Lung microvascular endothelial cell (primary cell): ENCODE data around the gene KRT80. TPM values are rescaled to one million over a fixed set of nuclear protein-coding genes. Genes with fewer than 3 reads are reported as not detected.

Experiments used
- DNase-seq, 2 donors: peaks; one replicate each; pipeline versions ENCODE4 v3.0.0 to v3.0.0-alpha.2; 2010; ENCODE audit warnings: low read depth in 2 of 2
- total RNA-seq: library from RNA; depleted of rRNA; stranded (reverse); fragments of >200 nt; gene quantifications from 2 replicates; pipeline ENCODE4 v1.2.1, GENCODE V29; 2014

Gene KRT80
- total RNA-seq, 1 donor from 2014 or later = 0.20 TPM

DNA sequence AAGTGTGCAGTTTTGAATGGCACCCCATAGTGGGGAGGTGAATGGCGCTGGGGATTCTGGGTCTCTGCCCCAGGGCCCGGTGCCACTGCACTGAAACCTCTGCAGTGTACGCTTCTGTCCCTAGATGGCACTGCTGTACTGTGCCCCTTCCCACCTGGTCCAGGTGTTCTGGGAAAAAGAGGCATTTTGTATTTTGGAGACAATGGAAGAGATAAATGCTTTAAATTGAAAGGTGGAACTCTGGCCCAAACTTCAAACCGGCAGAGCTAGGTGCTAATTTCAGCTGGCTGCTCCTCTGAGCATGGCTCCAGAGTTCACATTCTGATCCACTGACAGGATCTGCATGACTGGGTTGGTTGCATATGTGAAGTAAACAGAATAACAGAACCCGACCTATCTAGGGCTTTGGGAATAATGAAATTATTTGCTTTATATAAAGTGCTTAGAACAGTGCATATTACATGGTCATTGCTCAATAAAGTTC, 52.2 kb downstream of the KRT80 start:
- DNase-seq = peak in 1 of 2 donors; percentile 27

DNA sequence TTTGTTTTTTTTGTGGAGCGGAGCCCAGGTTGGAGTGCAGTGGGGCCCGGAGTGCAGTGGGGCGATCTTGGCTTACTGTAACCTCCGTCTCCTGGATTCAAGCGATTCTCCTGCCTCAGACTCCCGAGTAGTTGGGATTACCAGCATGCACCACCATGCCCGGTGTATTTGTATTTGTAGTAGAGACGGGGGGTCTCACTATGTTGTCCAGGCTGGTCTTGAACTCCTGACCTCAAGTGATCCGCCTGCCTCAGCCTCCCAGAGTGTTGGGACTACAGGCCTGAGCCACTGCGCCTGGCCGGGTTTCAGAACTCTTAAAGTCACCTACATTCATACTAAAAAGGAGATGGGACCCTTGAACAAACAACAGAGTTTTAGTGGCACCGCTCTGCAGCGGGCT, 52.7 kb downstream of the KRT80 start:
- DNase-seq = no peak

DNA sequence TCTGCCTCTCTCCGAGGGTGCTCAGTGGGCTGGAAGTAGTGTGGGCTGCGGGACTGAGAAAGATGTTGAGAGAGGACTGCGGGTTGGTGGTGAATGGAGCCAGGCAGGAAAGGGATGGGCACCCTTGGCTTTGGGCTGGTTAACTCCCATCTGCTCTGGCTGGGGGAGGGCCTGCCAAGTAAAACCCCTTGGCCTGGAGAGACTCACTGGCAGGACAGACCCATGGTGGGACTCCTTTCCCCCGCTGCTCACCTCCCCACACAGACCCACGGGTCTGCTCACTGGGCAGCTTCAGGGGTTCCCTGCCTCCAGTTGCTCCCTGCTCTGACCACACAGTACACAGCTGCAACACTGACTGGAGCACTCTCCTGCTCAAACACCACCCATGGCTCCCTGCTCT, 54.1 kb downstream of the KRT80 start:
- DNase-seq = no peak

DNA sequence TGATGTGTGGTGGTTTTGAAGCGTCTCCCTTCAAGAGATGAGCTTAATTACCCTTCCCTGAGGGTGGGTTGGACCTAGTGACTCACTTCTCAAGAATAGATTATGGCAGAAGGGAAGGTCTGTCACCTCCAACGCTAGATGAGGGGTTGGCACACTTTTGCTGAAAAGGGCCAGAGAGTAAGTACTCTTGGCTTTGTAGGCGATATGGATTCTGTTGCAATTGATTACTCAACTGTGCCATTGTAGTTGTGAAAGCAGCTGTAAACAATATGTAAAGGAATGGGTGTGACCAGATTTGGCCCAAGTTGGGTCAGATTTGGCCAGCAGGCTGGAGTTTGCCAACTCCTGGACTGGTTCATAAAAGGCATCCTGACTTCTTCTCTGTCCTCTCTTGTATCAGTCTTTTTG, 59.1 kb downstream of the KRT80 start:
- no peak for DNase-seq

DNA sequence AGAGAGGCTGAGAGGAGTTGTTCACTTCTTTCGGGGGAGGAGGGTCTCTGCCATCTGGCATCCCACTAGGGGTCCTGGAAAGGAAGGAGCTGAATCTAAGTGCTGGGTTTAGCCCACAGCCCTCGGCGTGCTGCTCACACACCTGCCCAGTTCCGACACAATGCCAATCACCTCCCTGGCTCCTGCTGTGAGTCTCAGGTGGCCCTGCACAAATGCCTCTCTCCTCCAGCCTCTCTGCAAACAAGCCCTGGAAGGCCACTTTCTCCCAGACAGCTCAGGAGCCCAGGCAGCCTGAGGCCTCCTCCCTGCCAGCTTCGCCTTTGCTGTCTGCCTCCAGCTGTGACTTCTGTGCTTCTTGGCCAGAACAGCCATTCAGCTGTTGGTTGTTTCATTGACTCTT, 61.1 kb downstream of the KRT80 start:
- DNase-seq = no peak

DNA sequence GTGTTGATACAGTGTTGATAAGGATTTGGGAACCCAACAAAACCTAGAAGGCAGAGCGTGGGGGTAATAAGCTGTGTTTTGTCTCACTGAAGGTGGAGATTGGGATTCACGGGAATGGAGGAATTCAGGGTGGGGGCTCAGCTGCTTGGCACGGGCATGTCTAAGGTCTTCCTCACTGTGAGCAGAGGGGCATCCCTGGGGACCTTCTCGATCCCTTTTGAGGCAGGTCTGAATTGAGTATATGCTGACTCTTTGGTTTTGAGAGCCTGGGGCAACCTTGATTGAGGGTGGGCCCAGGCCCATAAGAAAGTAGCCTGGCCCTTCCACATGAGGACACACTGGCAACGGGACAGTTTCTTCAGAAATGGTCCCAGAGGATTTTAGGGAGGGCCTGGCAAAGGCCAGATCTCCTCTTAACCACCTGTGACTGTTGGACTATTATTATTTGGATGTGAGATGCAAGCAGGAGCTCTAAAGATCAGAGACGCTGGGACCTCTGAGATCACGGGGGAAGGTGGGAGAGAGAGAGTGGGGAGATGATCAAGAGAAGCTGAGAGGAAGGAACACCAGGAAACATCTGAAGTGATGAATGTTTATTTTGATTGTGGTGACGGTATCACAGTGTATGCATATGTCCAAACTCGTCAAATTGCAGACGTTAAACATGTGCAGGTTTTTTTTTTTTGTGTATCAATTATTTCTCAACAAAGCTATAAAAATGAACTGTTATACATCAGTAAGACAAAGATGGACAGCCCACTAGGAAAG, 63.9 kb downstream of the KRT80 start:
- peak in 1 of 2 donors; percentile 63 for DNase-seq

DNA sequence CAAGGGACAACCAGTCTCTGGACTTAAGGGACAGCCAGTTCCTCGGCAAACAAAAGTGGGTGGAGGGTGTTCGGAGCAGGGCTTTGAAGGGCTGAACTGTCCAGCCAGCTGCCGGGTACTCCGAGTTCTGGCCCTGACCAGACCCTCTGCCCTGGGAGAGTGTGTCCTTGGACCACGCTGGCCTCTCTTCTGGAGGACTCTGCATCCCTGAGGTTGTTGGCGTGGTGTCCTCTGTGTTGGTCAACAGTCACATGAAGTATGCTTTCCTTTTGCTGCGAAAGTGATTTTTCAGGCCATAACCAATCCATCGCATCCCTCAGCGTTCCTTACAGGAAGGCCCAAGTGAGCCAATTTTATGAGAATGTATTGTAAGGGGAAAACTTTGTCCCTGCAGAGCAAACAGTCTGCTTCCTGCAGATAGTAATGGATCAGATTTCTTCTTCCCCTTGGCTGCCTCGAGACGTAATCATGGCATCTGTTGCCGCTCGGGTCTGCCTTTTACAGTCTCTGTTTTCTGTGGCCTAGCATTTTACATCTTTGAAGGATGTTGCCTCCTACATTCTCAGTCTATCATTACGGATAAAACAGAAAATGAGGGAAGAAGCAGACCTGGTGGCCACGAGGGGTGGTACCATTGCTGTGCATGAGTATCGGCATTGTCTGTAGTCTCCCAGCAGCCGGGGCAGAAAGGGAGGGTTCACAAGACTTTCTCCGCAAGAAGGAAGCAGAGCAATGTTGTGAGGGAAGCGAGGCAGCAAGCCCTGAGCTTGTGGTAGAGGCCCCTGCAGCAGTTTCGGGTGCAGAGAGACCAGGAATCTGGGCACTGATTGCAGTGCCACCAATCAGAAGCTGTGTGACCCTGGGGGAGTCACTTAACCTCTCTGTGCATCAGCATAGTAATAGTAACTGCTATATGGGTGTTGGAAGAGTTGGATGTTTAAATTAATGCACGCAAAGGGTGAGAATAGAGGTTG, 64.9 kb downstream of the KRT80 start:
- peak; percentile 20 to 94 for DNase-seq

DNA sequence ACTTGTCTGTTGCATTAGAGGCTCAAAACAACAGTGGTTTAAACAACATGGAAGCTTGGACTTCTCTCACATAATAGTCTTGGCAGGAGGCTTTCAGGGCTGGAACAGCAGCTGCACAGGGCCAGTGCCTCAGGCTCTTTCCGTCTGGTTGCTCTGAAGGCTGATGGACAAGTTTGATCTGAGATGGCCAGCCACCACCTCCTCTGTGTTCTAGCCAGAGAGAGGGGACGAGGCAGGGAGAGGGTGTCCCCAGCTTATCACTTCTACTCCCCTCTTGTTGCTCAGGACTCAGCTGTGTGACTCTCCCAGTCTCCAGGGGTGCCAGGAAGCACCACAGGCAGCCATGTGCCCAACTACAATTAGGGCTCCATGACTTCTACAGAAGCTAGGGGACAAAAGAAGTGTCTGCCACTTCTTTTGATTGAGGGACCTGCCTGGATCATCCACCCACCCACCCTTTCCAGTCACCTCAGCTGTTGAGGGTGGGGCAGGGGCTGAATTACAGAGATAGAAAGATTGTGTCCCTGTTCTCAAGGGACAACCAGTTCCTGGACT, 65.7 kb downstream of the KRT80 start:
- no peak for DNase-seq

DNA sequence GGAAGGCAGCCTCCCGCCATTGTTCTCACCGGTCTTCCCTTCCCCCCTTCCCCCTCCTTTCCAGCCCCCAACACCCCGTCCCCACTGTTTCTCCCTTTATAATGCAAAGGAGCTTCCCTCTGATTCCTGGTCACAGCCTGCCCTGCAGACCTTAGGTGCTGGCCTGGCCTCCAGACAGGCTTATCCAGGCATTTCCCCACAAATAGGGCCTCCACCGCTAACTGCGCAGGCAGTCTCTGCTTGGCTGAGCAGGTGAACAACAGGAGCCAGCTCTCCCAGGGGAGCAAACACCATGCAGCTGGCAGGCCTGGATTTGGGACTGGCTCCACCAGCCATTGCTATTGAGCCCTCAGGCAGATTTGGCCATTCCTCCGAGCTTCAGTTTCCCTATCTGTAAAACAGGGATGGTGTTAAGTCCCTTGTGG, 66.3 kb downstream of the KRT80 start:
- no peak for DNase-seq

DNA sequence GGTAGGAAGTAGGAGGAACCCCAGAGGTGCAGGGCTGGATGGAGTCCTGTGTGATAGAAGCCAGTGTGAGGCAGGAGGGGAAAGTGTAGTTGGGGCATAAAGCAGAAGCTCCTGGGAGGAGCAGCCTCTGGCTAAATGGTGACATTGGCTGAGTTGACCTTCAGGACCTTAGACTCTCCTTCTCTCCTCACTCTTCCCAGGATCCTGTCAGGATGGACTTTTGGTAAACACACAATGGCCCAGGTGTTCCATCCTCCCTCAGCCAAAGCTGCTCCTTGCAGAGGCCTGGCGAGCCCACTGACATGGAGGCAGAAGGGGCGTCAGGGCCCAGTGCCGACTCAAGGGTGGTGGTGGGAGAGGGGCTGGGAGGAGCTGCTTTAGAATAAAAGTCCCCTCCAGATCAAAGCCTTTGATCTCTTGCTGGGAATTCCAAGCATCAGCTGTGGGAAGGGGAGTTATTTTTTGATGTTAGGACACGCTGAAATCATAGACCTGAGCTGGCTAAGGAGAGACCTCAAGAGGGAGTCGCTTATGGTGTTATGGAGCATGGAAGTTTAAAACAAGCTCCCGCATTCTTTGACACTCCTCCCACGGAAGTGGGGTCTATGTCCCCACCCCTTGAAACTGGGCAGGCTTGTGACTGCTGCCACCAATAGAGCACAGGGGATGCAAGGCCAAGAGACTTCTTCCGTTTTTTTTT, 68.2 kb downstream of the KRT80 start:
- no peak for DNase-seq

DNA sequence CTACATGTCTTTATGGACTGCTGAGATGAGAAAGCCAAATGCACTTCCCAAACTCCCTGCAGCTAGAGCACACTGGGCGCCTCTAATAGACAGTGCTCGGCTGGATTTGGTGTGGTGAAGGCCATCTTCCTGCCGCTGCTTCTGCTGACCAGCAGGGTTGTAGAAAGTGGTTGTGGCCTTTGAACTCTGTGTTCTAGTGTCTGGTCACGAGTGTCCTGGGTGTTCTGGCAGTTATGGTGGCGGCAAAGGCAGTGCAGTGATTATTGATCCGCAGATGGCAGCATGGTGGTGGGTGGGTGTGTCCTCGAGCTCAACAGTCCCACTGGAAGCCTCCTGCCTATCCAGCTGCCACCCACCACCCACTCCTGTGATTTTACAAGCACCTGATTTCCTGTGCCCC, 68.9 kb downstream of the KRT80 start:
- DNase-seq = no peak

DNA sequence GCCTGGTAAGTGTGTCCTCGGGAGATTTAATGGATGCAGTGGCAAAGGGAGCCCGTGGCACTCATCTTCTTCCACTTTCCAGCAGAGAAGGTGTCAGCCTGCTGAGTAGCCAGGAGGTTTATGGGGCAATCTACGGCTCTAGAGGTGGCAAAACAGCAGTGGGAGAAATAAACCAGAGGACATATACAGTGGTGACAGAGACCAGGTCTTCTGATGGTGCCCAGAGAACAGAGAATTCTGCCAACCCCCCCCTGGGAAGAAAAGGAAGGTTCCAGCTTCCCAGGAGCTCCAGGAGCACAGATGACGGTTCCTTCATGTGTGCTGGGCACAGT, 69.3 kb downstream of the KRT80 start:
- no peak for DNase-seq

DNA sequence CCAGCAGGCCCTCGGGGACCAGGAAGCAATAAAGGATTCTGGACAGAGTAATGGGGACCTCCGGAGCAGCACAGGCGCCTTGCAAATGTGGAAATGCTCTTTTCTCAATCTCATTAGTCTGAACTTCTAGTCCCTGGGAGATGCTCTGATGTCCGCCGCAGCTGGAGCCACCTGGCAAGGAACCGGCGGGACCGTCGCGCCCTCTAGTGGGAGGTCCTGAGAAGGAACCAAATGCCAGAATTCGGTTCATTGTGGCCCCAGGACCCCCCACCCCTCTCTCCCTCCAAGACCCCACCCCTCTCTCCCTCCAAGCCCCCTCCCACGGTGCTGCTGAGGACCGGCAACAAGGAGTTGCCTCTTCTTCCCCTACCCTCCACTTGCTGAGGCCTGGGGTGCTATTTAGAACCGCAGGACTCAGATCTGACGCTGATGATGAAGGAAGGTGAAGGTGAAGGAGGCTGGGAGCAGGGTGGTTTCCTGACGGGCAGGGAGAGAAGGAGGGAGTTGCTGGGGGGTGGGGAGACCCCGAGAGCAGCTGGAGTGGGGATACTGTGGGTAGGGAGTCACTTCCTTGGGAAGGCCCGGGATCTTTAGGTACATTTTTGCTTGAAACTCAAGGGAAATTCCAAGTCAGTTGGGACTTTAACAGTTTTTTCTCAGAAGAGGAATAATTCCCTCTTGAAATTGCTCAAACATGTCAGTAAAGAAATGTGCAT, 69.8 kb downstream of the KRT80 start:
- DNase-seq = peak; percentile 61 to 65

DNA sequence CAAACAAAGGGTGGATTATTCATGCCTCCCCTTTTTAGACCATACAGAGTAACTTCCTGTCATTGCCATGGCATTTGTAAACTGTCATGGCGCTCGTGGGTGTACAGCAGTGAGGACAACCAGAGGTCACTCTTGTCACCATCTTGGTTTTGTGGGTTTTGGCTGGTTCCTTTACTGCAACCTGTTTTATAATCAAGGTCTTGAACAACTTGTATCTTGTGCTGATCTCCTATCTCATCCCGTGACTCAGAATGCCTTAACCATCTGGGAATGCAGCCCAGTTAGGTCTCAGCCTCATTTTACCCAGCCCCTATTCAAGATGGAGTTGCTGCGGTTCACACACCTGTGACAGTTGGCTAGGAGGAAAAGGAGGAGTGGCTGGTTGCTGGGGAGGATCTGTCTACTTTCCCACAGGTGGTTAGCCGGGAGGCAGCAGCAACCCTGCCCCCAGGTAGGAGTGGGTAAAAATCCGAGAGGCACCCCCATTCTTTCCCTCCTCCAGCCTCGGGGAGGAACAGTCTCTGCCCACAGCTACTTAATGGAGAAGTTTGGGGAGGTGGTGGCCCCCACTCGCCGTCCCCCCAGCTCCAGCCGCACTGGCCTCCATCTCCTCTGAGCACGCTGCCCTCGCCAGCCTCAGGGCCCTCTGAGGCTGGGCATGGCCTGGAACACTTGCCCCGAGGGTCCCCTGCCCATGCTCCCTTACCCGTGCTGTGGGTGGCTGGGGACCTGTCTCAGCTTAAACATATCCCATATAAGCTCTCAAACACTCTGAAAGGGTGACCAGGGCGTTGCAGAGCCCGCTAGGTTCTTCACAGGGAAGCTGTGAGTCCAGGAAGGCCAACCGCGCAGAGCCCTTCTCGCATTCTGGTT, 70.6 kb downstream of the KRT80 start:
- DNase-seq = no peak

DNA sequence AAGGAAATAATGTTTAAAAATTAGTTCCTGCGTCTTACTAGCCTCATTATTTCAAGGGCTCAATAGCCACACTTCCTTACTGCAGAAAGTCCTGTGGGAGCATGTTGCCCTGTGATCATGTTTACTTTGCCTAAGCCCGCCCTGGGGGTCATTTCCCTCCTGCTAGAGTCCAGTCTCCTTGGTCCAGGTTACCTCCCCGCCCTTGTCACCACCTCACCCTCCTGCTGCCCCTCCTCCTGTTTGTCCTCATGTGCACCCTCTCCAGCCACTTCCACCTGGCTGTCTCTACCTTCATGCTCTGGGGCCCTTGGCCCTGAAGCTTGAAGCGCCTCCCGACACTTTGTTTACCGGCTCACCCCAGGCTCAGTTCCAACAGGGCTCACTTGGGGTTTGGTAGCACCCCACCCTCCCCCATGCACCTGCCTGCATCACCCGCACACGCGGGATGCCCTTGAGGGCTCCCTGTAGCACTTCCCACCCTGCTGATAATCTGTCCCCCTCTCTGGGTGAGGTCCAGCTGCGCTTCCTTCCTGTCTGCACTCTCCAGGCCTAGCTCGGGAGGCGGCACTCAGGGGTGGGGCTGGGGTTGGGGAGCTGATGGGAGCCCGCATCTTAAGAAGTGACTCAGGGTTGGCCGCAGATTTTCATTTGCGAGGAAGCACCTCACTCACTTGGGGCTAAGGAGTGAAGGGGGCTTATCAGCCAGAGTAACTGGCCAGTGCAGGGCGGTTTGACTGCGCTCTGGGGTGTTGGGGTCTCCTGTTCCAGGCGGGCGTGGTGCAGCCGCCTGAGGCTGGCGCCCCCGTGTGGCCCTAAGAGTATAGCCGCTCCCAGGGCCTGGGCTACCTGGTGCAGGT, 72.2 kb downstream of the KRT80 start:
- peak; percentile 42 to 61 for DNase-seq
